ENCODE measurements around the gene STKLD1.

Gene STKLD1

GRCh38 chr9:133401588-133401987, 25.4 kb downstream of the STKLD1 start:
- TF ChIP-seq GATA2 (IDR thresholded peaks at IDR 0.05; ENCODE audit: low read depth, low read length) (no peak), GATA3 (IDR thresholded peaks at IDR 0.05; ENCODE audit: low read depth, low read length) (no peak)

GRCh38 chr9:133402689-133403088, 26.5 kb downstream of the STKLD1 start:
- TF ChIP-seq GATA3 (IDR thresholded peaks at IDR 0.05; ENCODE audit: low read depth, low read length) = no peak

- TF ChIP-seq GATA3 (IDR thresholded peaks at IDR 0.05; ENCODE audit: low read depth, low read length) (no peak), GATA2 (IDR thresholded peaks at IDR 0.05; ENCODE audit: low read depth, low read length) (no peak)
These were observed 27.7 kb downstream of the STKLD1 start for GRCh38 chr9:133403766-133404453.

GRCh38 chr9:133404454-133405002, 28.4 kb downstream of the STKLD1 start:
- no peak for TF ChIP-seq GATA3 (IDR thresholded peaks at IDR 0.05; ENCODE audit: low read depth, low read length)
- TF ChIP-seq GATA2 (IDR thresholded peaks at IDR 0.05; ENCODE audit: low read depth, low read length) = no peak

GRCh38 chr9:133405508-133406438, 29.6 kb downstream of the STKLD1 start:
- TF ChIP-seq GATA2 (IDR thresholded peaks at IDR 0.05; ENCODE audit: low read depth, low read length) (no peak), GATA3 (IDR thresholded peaks at IDR 0.05; ENCODE audit: low read depth, low read length) (no peak)

DNA sequence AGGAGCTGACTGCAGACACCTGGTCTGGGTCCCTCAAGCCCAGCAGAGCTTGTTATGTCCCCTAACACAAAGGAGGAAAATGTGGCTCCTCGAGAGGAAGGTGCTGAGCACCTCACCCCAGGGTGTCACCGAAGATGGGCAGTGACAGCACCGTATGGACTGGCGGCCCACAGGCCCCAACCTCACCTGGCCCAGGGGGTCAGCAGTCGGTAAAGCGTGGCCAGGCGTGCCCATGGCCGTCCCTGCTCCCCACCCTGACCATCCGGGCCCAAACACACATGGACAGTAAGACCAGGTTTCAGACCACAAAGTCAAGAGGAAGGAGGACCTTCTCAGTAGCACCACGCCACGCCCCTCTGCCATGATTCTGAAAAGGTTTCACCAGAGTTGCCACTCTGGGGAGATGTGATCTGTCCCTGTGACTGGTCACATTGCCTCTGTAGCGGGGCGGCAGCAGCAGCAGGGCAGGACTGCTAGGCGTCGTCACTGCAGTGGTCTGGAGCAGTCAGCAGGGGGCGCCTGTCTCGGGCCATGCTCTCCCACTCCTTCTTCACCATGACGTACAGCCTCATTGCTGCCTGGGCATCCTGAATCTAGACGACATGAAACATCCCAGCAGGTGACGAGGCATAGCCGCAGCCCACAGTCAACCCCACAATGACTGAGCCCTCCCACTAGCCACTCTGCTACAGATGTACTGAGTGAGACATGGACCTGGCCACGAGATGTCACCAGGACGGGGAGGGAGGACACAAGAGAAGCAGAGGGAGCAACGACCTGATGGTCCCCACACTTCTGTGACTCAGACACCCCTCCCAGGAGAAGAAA, 30.5 kb downstream of the STKLD1 start:
- TF ChIP-seq GATA3 (IDR thresholded peaks at IDR 0.05; ENCODE audit: low read depth, low read length) (no peak), GATA2 (IDR thresholded peaks at IDR 0.05; ENCODE audit: low read depth, low read length) (no peak)

DNA sequence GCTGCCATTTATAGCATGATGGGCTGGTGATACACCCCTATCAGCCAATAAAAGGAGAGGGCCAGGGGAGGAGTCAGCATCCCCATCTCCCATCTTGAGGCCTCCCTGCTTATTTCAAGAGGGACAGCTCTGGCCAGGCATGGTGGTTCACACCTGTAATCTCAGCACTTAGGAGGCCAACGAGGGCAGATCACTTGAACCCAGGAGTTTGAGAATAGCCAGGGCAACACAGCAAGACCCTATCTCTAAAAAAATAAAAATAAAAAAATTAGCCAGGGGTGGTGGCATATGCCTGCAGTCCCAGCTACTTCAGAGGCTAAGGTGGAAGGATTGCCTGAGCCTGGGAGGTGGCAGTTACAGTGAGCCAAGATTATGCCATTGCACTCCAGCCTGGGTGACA, 31.9 kb downstream of the STKLD1 start:
- TF ChIP-seq GATA2 (IDR thresholded peaks at IDR 0.05; ENCODE audit: low read depth, low read length) (no peak), GATA3 (IDR thresholded peaks at IDR 0.05; ENCODE audit: low read depth, low read length) (no peak)

- TF ChIP-seq GATA2 (IDR thresholded peaks at IDR 0.05; ENCODE audit: low read depth, low read length) = no peak
- TF ChIP-seq GATA3 (IDR thresholded peaks at IDR 0.05; ENCODE audit: low read depth, low read length) = no peak
These were observed 39.0 kb downstream of the STKLD1 start for GRCh38 chr9:133415170-133415569.

DNA sequence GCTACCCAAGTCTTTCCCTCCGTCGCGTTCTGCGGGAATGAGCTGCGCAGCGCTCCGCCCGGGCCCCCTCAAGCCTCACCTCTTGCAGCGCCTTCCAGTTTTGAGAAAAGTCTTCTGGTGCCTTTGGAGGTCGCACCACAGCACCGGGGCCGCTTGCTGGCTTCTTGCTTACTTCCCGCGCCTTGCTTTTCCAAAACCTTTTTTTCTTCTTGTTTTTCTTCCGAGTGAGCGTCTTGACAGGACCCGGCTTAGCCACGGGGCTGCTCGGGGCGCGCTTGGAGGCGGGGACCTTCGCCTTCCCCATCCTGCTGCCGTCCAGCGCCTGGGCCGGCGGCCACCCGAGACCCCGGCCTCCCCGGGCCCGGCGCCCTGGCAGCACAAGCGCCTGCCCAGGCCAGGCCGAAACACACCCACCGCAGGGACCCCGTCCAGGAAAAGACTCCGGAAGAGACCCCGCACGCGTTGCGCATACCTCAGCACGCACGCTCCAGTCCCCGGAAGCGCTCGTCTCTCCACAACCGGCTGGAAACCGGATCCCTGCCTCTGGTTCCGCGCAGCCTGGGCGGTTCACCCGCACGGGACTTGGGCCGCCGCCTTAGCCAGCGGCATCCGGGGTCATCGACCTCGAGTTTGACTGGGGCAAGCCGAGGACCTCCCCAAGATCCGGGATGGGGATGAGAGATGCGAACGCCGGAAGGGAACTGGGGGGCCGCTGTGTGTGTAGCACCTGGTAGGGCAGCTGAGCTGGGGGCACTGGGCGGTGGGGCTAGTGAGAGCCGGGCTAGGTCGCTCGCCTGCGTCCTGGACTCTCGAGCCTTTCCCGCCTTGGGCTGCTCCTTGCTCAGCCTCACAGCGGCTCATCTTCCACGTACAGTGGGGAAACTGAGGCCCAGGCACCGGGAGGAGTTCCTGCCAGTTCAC, 41.6 kb downstream of the STKLD1 start, which contains the start of gene REXO4:
TSS of gene REXO4 (minus strand) at position 470 of the 921 bp plus-strand sequence. CDS start at position 304, 166 bp downstream.
- TF ChIP-seq GATA2 (IDR thresholded peaks at IDR 0.05; ENCODE audit: low read depth, low read length) = 0 out of 2 replicates have a peak, but pooled peaks have one; percentile 8
- no peak for TF ChIP-seq GATA3 (IDR thresholded peaks at IDR 0.05; ENCODE audit: low read depth, low read length)

GRCh38 chr9:133419005-133419404, 42.8 kb downstream of the STKLD1 start:
- no peak for TF ChIP-seq GATA2 (IDR thresholded peaks at IDR 0.05; ENCODE audit: low read depth, low read length)
- TF ChIP-seq GATA3 (IDR thresholded peaks at IDR 0.05; ENCODE audit: low read depth, low read length) = no peak

- TF ChIP-seq GATA3 (IDR thresholded peaks at IDR 0.05; ENCODE audit: low read depth, low read length) (no peak), GATA2 (IDR thresholded peaks at IDR 0.05; ENCODE audit: low read depth, low read length) (no peak)
These were observed 44.2 kb downstream of the STKLD1 start for GRCh38 chr9:133420392-133420827.

DNA sequence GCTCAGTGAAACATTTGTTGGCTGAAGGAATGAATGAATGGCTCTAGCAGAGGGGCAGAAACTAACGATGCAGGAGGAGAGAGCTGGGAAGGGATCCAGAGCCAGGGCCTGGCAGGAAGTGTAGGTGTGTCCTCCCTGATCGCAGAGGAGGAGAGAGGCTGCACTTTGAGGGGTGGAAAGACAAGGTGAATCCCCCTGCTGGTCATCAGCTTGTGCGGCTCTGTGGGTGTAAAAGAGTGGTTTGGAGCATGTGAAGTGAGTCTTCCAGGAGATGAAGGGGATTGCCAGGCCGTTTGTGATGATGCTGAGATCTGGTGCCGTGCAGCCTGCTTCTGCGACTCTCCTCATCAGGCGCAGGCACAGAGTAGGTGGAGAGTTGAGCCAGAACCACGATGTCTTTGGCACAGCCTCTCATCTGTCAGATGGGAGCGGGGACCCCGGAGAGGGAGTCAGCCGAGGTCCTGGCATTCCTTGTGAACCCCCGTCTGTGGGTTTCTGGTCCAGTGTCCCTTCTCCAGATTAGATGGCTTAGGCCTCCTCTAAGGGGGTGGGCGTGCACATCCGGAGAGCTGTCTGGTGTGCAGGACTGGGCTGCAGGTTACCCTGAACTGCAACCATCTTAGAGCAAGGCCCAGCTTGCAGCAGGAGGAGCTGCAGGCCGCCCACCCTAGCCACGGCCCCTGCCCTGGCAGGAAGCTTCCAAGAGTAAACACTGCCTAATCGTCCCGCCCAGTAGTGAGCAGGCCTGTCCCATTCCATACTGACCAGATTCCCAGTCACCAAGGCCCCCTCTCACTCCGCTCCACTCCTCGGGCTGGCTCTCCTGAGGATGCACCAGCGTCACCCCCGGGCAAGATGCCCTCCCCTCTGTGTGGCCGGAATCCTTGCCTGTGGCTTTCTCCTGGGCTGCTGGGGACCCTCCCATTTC, 45.7 kb downstream of the STKLD1 start, which contains the start of gene ADAMTS13:
TSS of gene ADAMTS13 (plus strand) at position 753 of the 928 bp plus-strand sequence. CDS start at position 830, 77 bp downstream.
- no peak for TF ChIP-seq GATA3 (IDR thresholded peaks at IDR 0.05; ENCODE audit: low read depth, low read length)
- TF ChIP-seq GATA2 (IDR thresholded peaks at IDR 0.05; ENCODE audit: low read depth, low read length) = no peak

Measured in SH-SY5Y (cell line).